ENCODE data around the gene PSTK.

Gene PSTK

DNA sequence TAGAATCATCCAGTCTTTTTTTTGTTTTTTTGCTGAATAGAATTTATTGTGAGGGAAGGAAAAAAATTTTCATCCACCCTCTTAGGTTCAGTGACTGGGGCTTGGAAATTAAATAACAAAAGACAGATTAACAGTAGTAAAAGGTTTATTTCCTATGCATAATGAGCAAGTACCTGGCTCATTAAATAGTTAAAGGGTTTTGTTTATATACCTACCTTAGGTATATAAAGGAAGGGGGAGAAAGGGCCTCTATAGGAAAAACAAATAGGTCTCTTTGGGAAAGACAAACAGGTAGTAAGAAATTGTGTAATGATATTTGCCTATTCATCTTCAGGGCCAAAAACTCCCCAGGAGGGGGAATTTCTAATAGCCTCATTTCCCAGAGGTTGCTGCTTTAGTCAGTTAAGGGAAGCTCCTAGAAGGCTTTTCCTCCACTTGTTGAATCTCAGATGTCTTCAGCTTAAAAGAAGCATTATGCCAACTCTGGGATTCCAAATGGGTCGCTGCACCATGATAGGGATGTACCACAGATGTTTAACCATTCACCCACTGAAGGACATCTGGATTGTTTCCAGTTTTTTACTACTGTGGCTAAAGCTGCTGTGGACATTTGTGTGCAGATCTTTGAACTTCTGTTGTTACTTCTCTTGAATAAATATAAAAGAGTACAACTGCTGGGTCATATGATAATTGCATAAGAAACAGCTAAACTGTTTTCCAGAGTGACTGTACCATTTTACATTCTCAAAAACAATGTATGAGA is 39.9 kb downstream of the PSTK start:
- TF ChIP-seq, protein P1, sequence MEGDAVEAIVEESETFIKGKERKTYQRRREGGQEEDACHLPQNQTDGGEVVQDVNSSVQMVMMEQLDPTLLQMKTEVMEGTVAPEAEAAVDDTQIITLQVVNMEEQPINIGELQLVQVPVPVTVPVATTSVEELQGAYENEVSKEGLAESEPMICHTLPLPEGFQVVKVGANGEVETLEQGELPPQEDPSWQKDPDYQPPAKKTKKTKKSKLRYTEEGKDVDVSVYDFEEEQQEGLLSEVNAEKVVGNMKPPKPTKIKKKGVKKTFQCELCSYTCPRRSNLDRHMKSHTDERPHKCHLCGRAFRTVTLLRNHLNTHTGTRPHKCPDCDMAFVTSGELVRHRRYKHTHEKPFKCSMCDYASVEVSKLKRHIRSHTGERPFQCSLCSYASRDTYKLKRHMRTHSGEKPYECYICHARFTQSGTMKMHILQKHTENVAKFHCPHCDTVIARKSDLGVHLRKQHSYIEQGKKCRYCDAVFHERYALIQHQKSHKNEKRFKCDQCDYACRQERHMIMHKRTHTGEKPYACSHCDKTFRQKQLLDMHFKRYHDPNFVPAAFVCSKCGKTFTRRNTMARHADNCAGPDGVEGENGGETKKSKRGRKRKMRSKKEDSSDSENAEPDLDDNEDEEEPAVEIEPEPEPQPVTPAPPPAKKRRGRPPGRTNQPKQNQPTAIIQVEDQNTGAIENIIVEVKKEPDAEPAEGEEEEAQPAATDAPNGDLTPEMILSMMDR (IDR thresholded peaks at IDR 0.05), result no peak
- TF ChIP-seq ZFX (IDR thresholded peaks at IDR 0.05; ENCODE audit: borderline replicate concordance), result no peak
- no peak overlapping the region for H3K27ac ChIP-seq

DNA sequence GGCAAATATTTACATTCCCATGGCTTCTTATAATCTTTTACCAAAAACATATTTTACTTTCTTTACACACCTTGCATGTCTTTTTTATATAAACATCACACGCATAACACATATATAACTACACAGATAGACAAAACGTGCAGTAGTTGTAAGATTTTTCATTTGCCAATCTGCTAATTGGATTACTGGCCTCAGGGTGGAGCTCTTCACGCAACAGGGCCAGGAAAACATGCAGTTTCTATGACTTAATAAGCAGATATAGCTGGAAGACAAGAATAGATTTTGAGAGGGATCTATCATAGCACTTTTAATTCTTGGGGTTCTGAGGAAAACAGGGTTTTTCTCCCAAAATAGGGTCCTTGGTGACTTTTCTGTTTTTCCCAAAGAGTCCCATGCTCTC is 41.3 kb downstream of the PSTK start:
- TF ChIP-seq, protein P1 (IDR thresholded peaks at IDR 0.05), result peak; percentile 65
- TF ChIP-seq ZFX (IDR thresholded peaks at IDR 0.05; ENCODE audit: borderline replicate concordance), result no peak
- H3K27ac ChIP-seq, result no peak overlapping the region

DNA sequence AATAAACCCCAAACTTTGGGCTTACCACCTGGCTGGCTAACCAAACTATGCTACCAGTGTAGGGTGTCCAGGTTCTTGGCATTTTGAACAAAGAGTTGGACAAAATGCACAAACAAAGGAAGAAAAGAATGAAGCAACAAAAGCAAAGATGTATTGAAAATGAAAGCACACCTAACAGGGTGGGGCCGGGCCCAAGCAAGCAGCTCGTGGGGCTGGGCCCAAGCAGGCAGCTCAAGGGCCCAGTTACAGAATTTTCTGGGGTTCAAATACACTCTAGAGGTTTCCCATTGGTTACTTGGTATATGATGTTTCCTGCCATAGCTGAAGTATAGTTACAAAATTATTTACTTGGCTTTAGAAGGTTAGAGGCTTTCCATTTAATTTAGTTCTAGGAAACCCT is 44.3 kb downstream of the PSTK start:
- no peak for TF ChIP-seq ZFX (IDR thresholded peaks at IDR 0.05; ENCODE audit: borderline replicate concordance)
- TF ChIP-seq, protein P1 (IDR thresholded peaks at IDR 0.05), result no peak
- no peak overlapping the region for H3K27ac ChIP-seq

DNA sequence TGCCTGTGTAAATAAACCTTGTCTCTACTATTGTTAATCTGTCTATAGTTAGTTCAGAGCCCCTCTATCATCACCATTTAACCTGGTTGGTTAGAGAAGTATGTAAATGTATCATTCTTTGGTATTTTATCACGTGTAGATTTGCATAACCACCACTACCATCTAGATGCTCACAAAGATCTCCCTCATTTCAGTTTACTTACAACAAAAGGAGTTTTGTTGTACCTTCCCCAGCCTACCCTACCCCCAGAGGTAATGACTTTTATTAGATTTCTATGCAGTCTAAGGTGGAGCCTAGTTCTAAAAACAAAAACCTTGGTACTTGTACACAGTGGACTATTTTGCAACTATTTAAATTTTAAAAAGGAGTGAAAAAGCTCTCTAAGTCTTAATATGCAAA is 46.1 kb downstream of the PSTK start:
- H3K27ac ChIP-seq, result no peak overlapping the region
- no peak for TF ChIP-seq ZFX (IDR thresholded peaks at IDR 0.05; ENCODE audit: borderline replicate concordance)
- TF ChIP-seq, protein P1 (IDR thresholded peaks at IDR 0.05), result no peak

DNA sequence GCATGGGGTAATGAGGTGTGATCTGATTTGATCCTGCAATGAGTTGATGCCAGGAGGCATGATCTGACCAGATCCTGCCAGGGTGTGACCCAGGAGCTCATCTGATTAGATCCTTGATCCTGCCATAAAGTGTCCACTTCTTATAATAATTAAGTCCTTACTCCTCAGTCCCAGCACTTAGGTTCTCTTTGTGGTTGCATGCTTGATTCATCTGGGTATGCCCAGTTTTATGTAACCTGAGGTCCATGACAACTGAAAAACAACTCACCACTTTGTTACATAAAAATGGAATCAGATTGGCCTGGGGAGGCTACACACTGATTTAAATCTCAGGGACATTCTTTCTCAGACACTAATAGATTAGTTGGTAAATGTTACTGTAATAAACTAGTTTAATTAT is 47.7 kb downstream of the PSTK start:
- H3K27ac ChIP-seq, result no peak overlapping the region
- no peak for TF ChIP-seq ZFX (IDR thresholded peaks at IDR 0.05; ENCODE audit: borderline replicate concordance)
- TF ChIP-seq, protein P1 (IDR thresholded peaks at IDR 0.05), result no peak

DNA sequence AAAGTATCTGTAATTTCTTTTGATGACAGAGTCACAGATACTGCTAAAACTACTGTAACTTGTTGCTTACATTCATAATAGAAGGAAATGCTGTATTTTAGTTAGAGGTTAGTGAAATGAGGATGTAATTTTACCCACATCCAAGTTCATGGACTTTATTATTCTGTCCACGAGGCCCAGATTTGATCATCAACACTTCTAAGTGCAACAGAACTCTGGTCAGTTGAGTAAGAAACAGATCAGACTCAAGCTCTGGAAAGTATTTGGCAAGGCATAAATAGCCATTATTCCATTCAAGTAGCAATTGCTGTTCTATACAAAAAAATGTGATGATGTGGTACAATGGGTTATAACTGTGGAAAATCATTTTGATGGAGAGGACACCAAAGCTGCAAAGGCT is 50.9 kb downstream of the PSTK start:
- no peak overlapping the region for H3K27ac ChIP-seq
- TF ChIP-seq ZFX (IDR thresholded peaks at IDR 0.05; ENCODE audit: borderline replicate concordance), result no peak
- TF ChIP-seq, protein P1 (IDR thresholded peaks at IDR 0.05), result no peak

DNA sequence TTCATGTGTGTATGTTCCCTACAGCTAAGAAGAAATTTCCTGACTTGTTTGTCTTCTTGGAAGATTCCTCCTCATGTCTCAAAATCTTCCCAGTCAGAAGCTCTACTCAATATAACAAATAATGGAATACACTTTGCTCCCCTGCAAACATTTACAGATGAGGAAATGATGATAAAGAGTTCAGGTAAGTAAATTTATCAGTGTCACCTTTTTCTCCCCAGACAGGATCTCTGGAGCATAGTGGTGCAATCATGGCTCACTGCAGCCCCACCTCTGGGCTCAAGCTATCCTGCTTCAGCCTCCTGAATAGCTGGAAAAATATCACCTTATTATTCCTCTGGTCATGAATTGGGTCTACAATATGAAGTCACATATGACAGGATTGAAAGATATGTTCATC is 54.1 kb downstream of the PSTK start:
- no peak overlapping the region for H3K27ac ChIP-seq
- TF ChIP-seq ZFX (IDR thresholded peaks at IDR 0.05; ENCODE audit: borderline replicate concordance), result no peak
- TF ChIP-seq, protein P1 (IDR thresholded peaks at IDR 0.05), result no peak

Data from 22Rv1 (cell line).